Stomach (tissue), 4 donors: ENCODE results near the gene DCUN1D5.

Experiments
- EP300 ChIP-seq: sonication (generic); formaldehyde crosslinking; IDR thresholded peaks from one replicate; pipeline ENCODE4 v1.6.1; 2017; ENCODE audit warnings: antibody characterized with exemption
- POLR2A ChIP-seq, 4 donors: fragments of 450-650 bp; IDR thresholded peaks; one replicate each; pipeline ENCODE4 v1.6.1; 2016; ENCODE audit warnings: antibody characterized with exemption in 4 of 4, control low read depth in 2 of 4, mild to moderate bottlenecking in 1 of 4, moderate library complexity in 1 of 4
- POLR2AphosphoS5 ChIP-seq, 3 donors: sonication (generic); formaldehyde crosslinking; IDR thresholded peaks; one replicate each; pipeline ENCODE4 v1.6.1; 2016; ENCODE audit warnings: antibody characterized with exemption in 3 of 3
- TF ChIP-seq, protein P1 (sequence below), 7 experiments: fragments of 450-650 bp in 4 of 7; fragments of 200-600 bp in 3 of 7; sonication (generic) in 3 of 7; IDR thresholded peaks; one replicate each; pipeline ENCODE4 v1.5.1; 2016 to 2019; ENCODE audit warnings: antibody characterized with exemption in 7 of 7, control low read depth in 2 of 7, mild to moderate bottlenecking in 1 of 7

DNA sequence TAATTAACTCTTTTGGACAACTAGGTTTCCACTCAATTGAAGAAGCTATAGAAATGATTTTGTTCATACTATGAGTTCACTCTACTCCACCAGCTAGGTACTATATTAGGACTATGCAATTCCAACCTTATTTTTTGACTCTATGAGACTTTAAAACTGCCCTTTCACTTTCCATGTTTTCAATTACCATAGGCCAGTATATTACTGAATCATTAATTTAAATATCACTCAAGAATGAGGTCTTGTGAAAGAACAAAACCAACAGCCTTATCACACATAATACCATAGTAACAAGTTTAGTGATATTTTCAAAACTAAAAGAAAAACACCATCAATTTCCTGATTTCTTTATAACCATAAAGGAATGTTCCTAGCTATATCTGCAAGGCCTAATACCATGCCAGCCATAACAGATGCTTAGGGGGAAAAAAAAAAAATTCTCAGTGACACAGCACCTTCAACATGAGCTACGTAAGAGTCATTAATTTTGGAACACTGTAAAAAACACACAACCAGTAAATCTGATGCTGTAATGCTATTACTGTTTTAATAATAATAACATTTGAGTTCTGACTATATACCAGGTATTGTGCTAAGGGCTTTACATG lies 6.1 kb downstream of the DCUN1D5 start:
- TF ChIP-seq, protein P1, sequence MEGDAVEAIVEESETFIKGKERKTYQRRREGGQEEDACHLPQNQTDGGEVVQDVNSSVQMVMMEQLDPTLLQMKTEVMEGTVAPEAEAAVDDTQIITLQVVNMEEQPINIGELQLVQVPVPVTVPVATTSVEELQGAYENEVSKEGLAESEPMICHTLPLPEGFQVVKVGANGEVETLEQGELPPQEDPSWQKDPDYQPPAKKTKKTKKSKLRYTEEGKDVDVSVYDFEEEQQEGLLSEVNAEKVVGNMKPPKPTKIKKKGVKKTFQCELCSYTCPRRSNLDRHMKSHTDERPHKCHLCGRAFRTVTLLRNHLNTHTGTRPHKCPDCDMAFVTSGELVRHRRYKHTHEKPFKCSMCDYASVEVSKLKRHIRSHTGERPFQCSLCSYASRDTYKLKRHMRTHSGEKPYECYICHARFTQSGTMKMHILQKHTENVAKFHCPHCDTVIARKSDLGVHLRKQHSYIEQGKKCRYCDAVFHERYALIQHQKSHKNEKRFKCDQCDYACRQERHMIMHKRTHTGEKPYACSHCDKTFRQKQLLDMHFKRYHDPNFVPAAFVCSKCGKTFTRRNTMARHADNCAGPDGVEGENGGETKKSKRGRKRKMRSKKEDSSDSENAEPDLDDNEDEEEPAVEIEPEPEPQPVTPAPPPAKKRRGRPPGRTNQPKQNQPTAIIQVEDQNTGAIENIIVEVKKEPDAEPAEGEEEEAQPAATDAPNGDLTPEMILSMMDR (IDR thresholded peaks at IDR 0.05) = no peak
- TF ChIP-seq POLR2AphosphoS5 (IDR thresholded peaks at IDR 0.05) (no peak), POLR2A (IDR thresholded peaks at IDR 0.05) (no peak), EP300 (no peak)
